GM12872 (cell line): ENCODE data around the gene FAM83F.

Source experiments
- CTCF ChIP-seq: IDR thresholded peaks from 3 replicates; pipeline ENCODE4 v1.5.1; 2011; ENCODE audit warnings: low read depth, mild to moderate bottlenecking, low read length, moderate library complexity; ENCODE audit not compliant: insufficient read depth

Gene FAM83F

GRCh38 chr22:39994041-39994565 is 651 bp upstream of the FAM83F start:
- no peak for TF ChIP-seq CTCF

GRCh38 chr22:39995393-39996252 is 869 bp downstream of the FAM83F start:
- no peak for TF ChIP-seq CTCF

GRCh38 chr22:39996732-39997131 is 2.0 kb downstream of the FAM83F start:
- no peak for TF ChIP-seq CTCF

GRCh38 chr22:39997421-39997820 is 2.7 kb downstream of the FAM83F start:
- no peak for TF ChIP-seq CTCF

- TF ChIP-seq CTCF = no peak
Observed at GRCh38 chr22:39997939-39998726, 3.4 kb downstream of the FAM83F start.

GRCh38 chr22:39999144-39999757 is 4.5 kb downstream of the FAM83F start:
- TF ChIP-seq CTCF = 0 out of 3 replicates have a peak, but pooled peaks have one; percentile 18

GRCh38 chr22:40000171-40000570 is 5.4 kb downstream of the FAM83F start:
- no peak for TF ChIP-seq CTCF
